GM23338 (cell line): ENCODE results near the gene MLKL. TPM values are rescaled to one million over a fixed set of nuclear protein-coding genes. Genes with fewer than 3 reads are reported as not detected.
"Not testable (repeated sequence)": the region's sequence is repeated elsewhere in the genome, so short reads cannot be mapped to it uniquely, and the experiment has no call there.

Source experiments
- ATAC-seq: fragments of 200-7000 bp; cut with Tn5 transposase; 3 replicates; pipeline ENCODE4 v1.9.1; 2020
- DNase-seq: peaks from one replicate; pipeline ENCODE4 v3.0.0-alpha.2; 2015; ENCODE audit warnings: low spot score
- H2AFZ ChIP-seq: fragments of 200-600 bp; sonication (generic); 2 replicates; pipeline ENCODE4 v1.8.0; 2016; ENCODE audit warnings: antibody characterized with exemption, mild to moderate bottlenecking, moderate library complexity
- H3F3A ChIP-seq: fragments of 200-600 bp; sonication (generic); replicated peaks from 2 replicates; pipeline ENCODE4 v1.8.0; 2017; ENCODE audit warnings: antibody characterized with exemption, mixed run types, low read depth
- H3K27ac ChIP-seq: fragments of 200-600 bp; sonication (generic); 2 replicates; pipeline ENCODE4 v1.6.1; 2016; ENCODE audit warnings: low read depth
- H3K27me3 ChIP-seq: fragments of 200-600 bp; sonication (generic); 2 replicates; pipeline ENCODE4 v1.8.0; 2016; ENCODE audit warnings: mild to moderate bottlenecking, mixed run types, moderate library complexity; ENCODE audit not compliant: insufficient read depth
- H3K36me3 ChIP-seq: fragments of 200-600 bp; sonication (generic); 2 replicates; pipeline ENCODE4 v1.8.0; 2016; ENCODE audit warnings: mild to moderate bottlenecking; ENCODE audit not compliant: insufficient read depth
- H3K4me1 ChIP-seq: fragments of 200-600 bp; sonication (generic); 2 replicates; pipeline ENCODE4 v1.8.0; 2016; ENCODE audit warnings: mild to moderate bottlenecking, moderate library complexity; ENCODE audit not compliant: insufficient read depth
- H3K4me2 ChIP-seq: fragments of 200-600 bp; sonication (generic); 2 replicates; pipeline ENCODE4 v1.7.1; 2017; ENCODE audit warnings: mixed run types
- H3K4me3 ChIP-seq: fragments of 200-600 bp; sonication (generic); 2 replicates; pipeline ENCODE4 v1.6.1; 2016; ENCODE audit warnings: mixed run types
- H3K79me2 ChIP-seq: fragments of 200-600 bp; sonication (generic); replicated peaks from 2 replicates; pipeline ENCODE4 v1.8.0; 2017; ENCODE audit warnings: mild to moderate bottlenecking; ENCODE audit not compliant: insufficient read depth
- H3K9me2 ChIP-seq: fragments of 200-600 bp; sonication (generic); 2 replicates; pipeline ENCODE4 v1.8.0; 2017; ENCODE audit not compliant: insufficient read depth
- H4K20me1 ChIP-seq: fragments of 200-600 bp; sonication (generic); replicated peaks from 2 replicates; pipeline ENCODE4 v1.8.0; 2017; ENCODE audit warnings: mild to moderate bottlenecking; ENCODE audit not compliant: insufficient read depth
- H3K27ac Mint-ChIP-seq: 2 replicates; pipeline ENCODE4 v1.8.0; 2020; ENCODE audit warnings: inconsistent platforms, mild to moderate bottlenecking, moderate library complexity, mixed read lengths
- H3K27me3 Mint-ChIP-seq: 3 replicates; pipeline ENCODE4 v1.8.0; 2022; ENCODE audit warnings: low read depth, mild to moderate bottlenecking, moderate library complexity, mixed read lengths, inconsistent platforms; ENCODE audit not compliant: insufficient read depth, poor library complexity
- H3K36me3 Mint-ChIP-seq: 3 replicates; pipeline ENCODE4 v1.8.0; 2021; ENCODE audit warnings: low read depth, mild to moderate bottlenecking, inconsistent platforms, moderate library complexity, mixed read lengths
- H3K4me1 Mint-ChIP-seq: 3 replicates; pipeline ENCODE4 v1.8.0; 2020; ENCODE audit warnings: mild to moderate bottlenecking, inconsistent platforms, mixed read lengths
- H3K4me3 Mint-ChIP-seq: 3 replicates; pipeline ENCODE4 v1.8.0; 2021; ENCODE audit warnings: moderate library complexity, mild to moderate bottlenecking, inconsistent platforms, mixed read lengths
- H3K9me3 Mint-ChIP-seq: 3 replicates; pipeline ENCODE4 v1.8.0; 2020; ENCODE audit warnings: moderate library complexity, mild to moderate bottlenecking, inconsistent platforms, mixed read lengths
- CREB1 ChIP-seq: fragments of 250-450 bp; sonication (Bioruptor Pico); IDR thresholded peaks from 2 replicates; pipeline ENCODE4 v1.5.0; 2020; ENCODE audit warnings: low read depth, mild to moderate bottlenecking, moderate library complexity
- CTCF ChIP-seq, 2 experiments: fragments of 200-600 bp in 1 of 2; sonication (generic) in 1 of 2; conservative IDR thresholded peaks; 2 replicates each; pipeline versions ENCODE4 v1.5.1 to v1.6.1; 2016 to 2017; ENCODE audit warnings: antibody characterized with exemption in 2 of 2, low read depth in 2 of 2, mild to moderate bottlenecking in 2 of 2, moderate library complexity in 1 of 2
- ETS1 ChIP-seq: IDR thresholded peaks from 2 replicates; pipeline ENCODE4 v1.6.1; 2016; ENCODE audit warnings: antibody characterized with exemption
- EZH2 ChIP-seq: fragments of 200-600 bp; sonication (generic); IDR thresholded peaks from one replicate; pipeline ENCODE4 v1.8.0; 2017; ENCODE audit warnings: antibody characterized with exemption, mild to moderate bottlenecking, low read depth; ENCODE audit not compliant: unreplicated experiment
- EZH2phosphoT487 ChIP-seq: fragments of 200-600 bp; sonication (generic); IDR thresholded peaks from one replicate; pipeline ENCODE4 v1.8.1; 2018; ENCODE audit warnings: antibody characterized with exemption; ENCODE audit not compliant: unreplicated experiment
- NANOG ChIP-seq: IDR thresholded peaks from 2 replicates; pipeline ENCODE4 v1.6.1; 2016; ENCODE audit warnings: antibody characterized with exemption, borderline replicate concordance
- POLR2AphosphoS5 ChIP-seq: IDR thresholded peaks from 2 replicates; pipeline ENCODE4 v1.6.1; 2016; ENCODE audit warnings: antibody characterized with exemption, low read depth
- polyA plus RNA-seq: library from polyadenylated mRNA; unstranded; fragments of >200 nt; fragmentation: Nextera tagmentation; extraction: Ambion mirVana; gene quantifications from 2 replicates; pipeline ENCODE4 v1.2.1, GENCODE V29; 2016
- total RNA-seq: library from RNA; depleted of rRNA; stranded (reverse); fragments of >200 nt; shearing (Covaris generic); gene quantifications from 2 replicates; pipeline ENCODE4 v1.2.3, GENCODE V29; 2014
- TF ChIP-seq, protein P1 (sequence below): fragments of 250-450 bp; sonication (Bioruptor Pico); IDR thresholded peaks from 2 replicates; pipeline ENCODE4 v1.5.0; 2020; ENCODE audit warnings: mild to moderate bottlenecking, moderate library complexity

Gene MLKL
- total and polyA plus RNA-seq, 2 experiments from 2014 or later, result 5.1 to 9.7 TPM

DNA sequence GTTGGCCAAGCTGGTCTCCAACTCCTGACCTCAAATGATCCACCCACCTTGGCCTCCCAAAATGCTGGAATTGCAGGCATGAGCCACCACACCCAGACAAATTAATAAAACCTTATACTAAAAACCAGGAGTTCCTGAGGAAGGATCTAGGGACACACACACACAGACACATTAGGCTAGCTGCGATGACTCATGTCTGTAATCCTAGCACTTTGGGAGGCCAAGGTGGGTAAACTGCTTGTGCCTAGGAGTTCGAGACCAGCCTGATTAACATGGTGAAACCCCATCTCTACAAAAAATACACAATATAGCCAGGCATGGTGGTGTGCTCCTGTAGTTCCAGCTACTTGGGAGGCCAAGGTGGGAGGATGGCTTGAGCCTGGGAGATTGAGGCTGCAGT, 47.8 kb downstream of the MLKL start:
- Mint-ChIP-seq H3K27ac (peak overlapping the region; percentile 40; the same call in 1 of the 2 replicates), H3K36me3 (peaks cover 77% of the 10 kb centered on the region)
- H3K4me2 ChIP-seq, H3K9me2 ChIP-seq, H3K27me3 Mint-ChIP-seq, H3K27me3 ChIP-seq, H3K27ac ChIP-seq, H2AFZ ChIP-seq, DNase-seq, H3K9me3 Mint-ChIP-seq, H3K4me1 ChIP-seq, H3K4me3 ChIP-seq, H3K4me3 Mint-ChIP-seq, ATAC-seq, H3K4me1 Mint-ChIP-seq: not testable (repeated sequence)
- Histone ChIP-seq H3K79me2 (peaks cover 92% of the 10 kb centered on the region), H4K20me1 (peaks cover 73% of the 10 kb centered on the region), H3K36me3 (peaks cover 72% of the 10 kb centered on the region), H3F3A (peaks cover 19% of the 10 kb centered on the region)

DNA sequence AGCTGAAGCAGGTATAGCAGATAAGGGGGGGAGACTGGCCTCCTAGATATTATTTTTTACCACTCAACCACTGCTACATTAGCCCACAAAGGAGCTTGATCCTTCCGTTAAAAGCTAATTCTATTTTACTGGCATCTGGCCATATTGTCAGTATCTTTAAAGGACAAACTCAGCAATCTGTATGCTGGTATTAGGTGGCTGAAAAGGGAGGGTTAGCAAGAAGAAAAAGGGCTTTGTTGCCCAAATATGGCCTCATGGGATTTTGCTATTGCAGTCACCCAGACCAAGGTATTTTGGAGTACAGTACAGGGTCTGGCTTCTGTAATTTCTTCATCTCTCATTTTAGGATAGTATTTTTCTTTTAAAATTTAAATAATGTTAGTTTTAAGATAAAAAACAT, 48.4 kb downstream of the MLKL start:
- Mint-ChIP-seq H3K36me3 (peaks cover 77% of the 10 kb centered on the region), H3K4me3 (no peak overlapping the region), H3K9me3 (no peaks in the 10 kb centered on the region; the same call in 2 of the 3 replicates), H3K27ac (no peak overlapping the region), H3K4me1 (no peaks in the 10 kb centered on the region), H3K27me3 (peaks cover 1% of the 10 kb centered on the region)
- H4K20me1 ChIP-seq, result peaks cover 74% of the 10 kb centered on the region
- no peaks in the 10 kb centered on the region for H3K27me3 ChIP-seq
- H3K9me2 ChIP-seq, result no peaks in the 10 kb centered on the region
- H2AFZ ChIP-seq, result no peak overlapping the region
- peaks cover 91% of the 10 kb centered on the region for H3K79me2 ChIP-seq
- ATAC-seq (no peak), DNase-seq (no peak)
- peaks cover 19% of the 10 kb centered on the region for H3F3A ChIP-seq
- H3K4me3 ChIP-seq, result no peak overlapping the region
- peaks cover 78% of the 10 kb centered on the region for H3K36me3 ChIP-seq
- no peak for TF ChIP-seq ETS1
- TF ChIP-seq POLR2AphosphoS5, result no peak
- no peak for TF ChIP-seq CREB1 (CRISPR knock-in tag)
- TF ChIP-seq NANOG, result no peak
- TF ChIP-seq EZH2, result no peak
- no peaks in the 10 kb centered on the region for H3K4me1 ChIP-seq
- no peak overlapping the region for H3K27ac ChIP-seq
- H3K4me2 ChIP-seq, result no peak overlapping the region

GRCh38 chr16:74651841-74652240, 48.8 kb downstream of the MLKL start:
- H4K20me1 ChIP-seq, result peaks cover 74% of the 10 kb centered on the region
- Mint-ChIP-seq H3K27ac (no peak overlapping the region), H3K4me1 (no peaks in the 10 kb centered on the region), H3K9me3 (no peaks in the 10 kb centered on the region; the same call in 2 of the 3 replicates), H3K36me3 (peaks cover 77% of the 10 kb centered on the region), H3K27me3 (peaks cover 4% of the 10 kb centered on the region), H3K4me3 (no peak overlapping the region)
- H3K79me2 ChIP-seq, result peaks cover 91% of the 10 kb centered on the region
- no peak overlapping the region for H3K4me3 ChIP-seq
- ATAC-seq (no peak), DNase-seq (no peak)
- no peak overlapping the region for H2AFZ ChIP-seq
- H3K27me3 ChIP-seq, result no peaks in the 10 kb centered on the region
- H3K27ac ChIP-seq, result no peak overlapping the region
- peaks cover 78% of the 10 kb centered on the region for H3K36me3 ChIP-seq
- peaks cover 19% of the 10 kb centered on the region for H3F3A ChIP-seq
- H3K9me2 ChIP-seq, result no peaks in the 10 kb centered on the region
- no peak overlapping the region for H3K4me2 ChIP-seq
- no peaks in the 10 kb centered on the region for H3K4me1 ChIP-seq
- no peak for TF ChIP-seq EZH2phosphoT487
- TF ChIP-seq CTCF (conservative IDR thresholded peaks at IDR 0.05; ENCODE audit: low read depth in 2 of 2), result no peak
- no peak for TF ChIP-seq NANOG
- TF ChIP-seq, protein P1, sequence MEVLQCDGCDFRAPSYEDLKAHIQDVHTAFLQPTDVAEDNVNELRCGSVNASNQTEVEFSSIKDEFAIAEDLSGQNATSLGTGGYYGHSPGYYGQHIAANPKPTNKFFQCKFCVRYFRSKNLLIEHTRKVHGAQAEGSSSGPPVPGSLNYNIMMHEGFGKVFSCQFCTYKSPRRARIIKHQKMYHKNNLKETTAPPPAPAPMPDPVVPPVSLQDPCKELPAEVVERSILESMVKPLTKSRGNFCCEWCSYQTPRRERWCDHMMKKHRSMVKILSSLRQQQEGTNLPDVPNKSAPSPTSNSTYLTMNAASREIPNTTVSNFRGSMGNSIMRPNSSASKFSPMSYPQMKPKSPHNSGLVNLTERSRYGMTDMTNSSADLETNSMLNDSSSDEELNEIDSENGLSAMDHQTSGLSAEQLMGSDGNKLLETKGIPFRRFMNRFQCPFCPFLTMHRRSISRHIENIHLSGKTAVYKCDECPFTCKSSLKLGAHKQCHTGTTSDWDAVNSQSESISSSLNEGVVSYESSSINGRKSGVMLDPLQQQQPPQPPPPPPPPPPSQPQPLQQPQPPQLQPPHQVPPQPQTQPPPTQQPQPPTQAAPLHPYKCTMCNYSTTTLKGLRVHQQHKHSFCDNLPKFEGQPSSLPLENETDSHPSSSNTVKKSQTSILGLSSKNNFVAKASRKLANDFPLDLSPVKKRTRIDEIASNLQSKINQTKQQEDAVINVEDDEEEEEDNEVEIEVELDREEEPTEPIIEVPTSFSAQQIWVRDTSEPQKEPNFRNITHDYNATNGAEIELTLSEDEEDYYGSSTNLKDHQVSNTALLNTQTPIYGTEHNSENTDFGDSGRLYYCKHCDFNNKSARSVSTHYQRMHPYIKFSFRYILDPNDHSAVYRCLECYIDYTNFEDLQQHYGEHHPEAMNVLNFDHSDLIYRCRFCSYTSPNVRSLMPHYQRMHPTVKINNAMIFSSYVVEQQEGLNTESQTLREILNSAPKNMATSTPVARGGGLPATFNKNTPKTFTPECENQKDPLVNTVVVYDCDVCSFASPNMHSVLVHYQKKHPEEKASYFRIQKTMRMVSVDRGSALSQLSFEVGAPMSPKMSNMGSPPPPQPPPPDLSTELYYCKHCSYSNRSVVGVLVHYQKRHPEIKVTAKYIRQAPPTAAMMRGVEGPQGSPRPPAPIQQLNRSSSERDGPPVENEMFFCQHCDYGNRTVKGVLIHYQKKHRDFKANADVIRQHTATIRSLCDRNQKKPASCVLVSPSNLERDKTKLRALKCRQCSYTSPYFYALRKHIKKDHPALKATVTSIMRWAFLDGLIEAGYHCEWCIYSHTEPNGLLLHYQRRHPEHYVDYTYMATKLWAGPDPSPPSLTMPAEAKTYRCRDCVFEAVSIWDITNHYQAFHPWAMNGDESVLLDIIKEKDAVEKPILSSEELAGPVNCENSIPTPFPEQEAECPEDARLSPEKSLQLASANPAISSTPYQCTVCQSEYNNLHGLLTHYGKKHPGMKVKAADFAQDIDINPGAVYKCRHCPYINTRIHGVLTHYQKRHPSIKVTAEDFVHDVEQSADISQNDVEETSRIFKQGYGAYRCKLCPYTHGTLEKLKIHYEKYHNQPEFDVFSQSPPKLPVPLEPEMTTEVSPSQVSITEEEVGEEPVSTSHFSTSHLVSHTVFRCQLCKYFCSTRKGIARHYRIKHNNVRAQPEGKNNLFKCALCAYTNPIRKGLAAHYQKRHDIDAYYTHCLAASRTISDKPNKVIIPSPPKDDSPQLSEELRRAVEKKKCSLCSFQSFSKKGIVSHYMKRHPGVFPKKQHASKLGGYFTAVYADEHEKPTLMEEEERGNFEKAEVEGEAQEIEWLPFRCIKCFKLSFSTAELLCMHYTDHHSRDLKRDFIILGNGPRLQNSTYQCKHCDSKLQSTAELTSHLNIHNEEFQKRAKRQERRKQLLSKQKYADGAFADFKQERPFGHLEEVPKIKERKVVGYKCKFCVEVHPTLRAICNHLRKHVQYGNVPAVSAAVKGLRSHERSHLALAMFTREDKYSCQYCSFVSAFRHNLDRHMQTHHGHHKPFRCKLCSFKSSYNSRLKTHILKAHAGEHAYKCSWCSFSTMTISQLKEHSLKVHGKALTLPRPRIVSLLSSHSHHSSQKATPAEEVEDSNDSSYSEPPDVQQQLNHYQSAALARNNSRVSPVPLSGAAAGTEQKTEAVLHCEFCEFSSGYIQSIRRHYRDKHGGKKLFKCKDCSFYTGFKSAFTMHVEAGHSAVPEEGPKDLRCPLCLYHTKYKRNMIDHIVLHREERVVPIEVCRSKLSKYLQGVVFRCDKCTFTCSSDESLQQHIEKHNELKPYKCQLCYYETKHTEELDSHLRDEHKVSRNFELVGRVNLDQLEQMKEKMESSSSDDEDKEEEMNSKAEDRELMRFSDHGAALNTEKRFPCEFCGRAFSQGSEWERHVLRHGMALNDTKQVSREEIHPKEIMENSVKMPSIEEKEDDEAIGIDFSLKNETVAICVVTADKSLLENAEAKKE (CRISPR knock-in tag), result no peak
